GM21423 (cell line): ENCODE results near the gene CLDN1.
"Not testable (repeated sequence)": the region's sequence is repeated elsewhere in the genome, so short reads cannot be mapped to it uniquely, and the experiment has no call there.

ENCODE experiments used
- ATAC-seq: cut with Tn5 transposase; IDR thresholded peaks from one replicate; pipeline ENCODE4 v1.9.1; 2021; ENCODE audit warnings: mild to moderate bottlenecking, moderate library complexity; ENCODE audit not compliant: unreplicated experiment

CLDN1 gene

GRCh38 chr3:190301591-190301990 lies 20.7 kb downstream of the CLDN1 start:
- no peak for ATAC-seq

DNA sequence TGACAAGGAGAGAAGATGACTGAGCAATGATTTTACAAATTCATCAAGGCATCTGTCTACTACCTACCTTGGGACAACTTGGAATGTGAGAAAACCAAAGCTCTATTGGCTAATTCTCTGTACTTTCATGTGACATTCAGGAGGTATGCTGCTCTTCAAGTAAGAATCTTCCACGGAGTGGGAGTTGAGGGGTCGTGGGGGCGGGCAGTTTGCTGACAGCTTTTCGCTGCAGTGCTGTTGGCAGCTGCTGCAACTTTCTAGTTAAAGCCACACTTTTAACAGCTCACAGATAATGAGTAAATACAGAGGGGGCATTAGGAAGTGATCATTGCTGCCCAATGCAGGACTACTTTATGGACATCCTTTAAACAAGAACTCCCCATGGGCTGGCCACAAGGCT lies 22.3 kb downstream of the CLDN1 start:
- no peak for ATAC-seq

GRCh38 chr3:190294030-190294429 lies 28.2 kb downstream of the CLDN1 start:
- no peak for ATAC-seq

DNA sequence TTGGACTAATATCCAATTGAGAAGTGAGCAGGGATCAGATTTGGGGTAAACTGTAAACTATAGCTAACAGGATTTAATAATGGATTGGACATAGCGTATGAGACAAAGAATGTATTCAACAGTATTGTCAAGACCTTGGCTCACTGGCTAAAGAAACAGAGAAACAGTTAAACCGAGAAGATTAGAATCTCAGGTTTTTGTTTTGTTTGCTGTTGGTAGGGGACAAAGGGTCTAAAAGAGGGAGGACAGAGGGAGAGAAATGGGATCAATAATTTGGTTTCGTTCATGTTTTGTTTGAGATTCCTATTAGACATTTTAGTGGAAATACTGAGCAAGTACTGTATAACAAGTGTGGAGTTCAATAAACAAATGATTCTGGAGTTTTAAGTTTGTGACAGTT lies 28.6 kb downstream of the CLDN1 start:
- no peak for ATAC-seq

DNA sequence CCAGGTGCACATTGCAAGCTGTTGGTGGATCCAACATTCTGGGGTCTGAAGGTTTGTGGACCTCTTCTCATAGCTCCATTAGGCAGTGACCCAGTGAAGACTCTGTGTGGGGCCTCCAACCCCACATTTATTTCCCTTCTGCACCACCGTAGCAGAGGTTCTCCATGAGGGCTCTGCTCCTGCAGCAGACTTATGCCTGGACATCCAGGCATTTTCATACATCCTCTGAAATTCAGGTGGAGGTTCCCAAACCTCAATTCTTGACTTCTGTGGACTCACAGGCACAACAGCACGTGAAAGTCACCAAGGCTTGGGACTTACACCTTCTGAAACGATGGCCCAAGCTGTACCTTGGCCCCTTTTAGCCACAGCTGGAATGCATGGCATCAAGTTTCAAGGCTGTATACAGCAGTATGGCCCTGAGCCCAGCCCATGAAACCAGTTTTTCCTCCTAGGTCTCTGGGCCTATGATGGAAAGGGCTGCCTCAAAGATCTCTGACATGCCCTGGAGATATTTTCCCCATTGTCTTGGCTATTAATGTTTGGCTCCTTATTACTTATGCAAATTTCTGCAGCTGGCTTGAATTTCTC lies 30.2 kb downstream of the CLDN1 start:
- no peak for ATAC-seq

DNA sequence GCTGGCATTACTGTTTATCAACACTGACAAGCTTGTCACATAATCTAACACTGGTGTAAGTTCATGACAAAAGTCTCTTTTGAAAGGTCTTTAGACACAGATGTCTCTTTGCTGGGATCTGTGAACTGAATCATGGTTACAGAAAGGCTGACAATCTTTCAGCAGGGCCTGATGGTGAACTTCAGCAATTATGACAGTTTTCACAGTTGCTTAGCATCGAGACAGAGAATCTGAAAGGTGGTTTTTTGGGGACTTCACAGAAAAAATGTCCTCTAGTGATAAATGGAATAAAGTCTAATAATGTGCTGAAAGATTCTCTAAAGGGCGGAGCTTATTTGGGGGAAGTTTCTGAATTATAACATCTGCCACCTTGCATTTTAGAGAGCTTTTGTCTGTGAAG lies 32.3 kb downstream of the CLDN1 start:
- ATAC-seq = no peak

GRCh38 chr3:190288836-190289235 lies 33.4 kb downstream of the CLDN1 start:
- no peak for ATAC-seq

DNA sequence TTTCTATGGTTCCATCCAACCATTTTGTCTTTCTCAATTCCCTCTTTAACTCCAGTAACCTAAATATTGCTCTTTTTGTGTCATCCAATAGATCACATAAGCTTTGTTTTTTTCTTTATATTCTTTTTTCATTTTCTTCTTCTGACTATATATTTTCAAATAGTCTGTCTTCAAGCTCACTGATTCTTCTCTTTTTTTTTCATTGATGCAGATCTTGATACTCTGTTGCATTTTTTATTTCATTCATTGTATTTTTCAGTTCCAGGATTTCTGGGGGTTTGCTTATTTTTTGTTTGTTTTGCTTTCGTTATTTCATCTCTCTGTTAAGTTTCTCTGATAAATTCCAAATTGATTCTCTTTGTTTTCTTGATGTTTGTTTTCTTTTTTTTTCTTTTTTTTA lies 36.2 kb downstream of the CLDN1 start:
- no peak for ATAC-seq

DNA sequence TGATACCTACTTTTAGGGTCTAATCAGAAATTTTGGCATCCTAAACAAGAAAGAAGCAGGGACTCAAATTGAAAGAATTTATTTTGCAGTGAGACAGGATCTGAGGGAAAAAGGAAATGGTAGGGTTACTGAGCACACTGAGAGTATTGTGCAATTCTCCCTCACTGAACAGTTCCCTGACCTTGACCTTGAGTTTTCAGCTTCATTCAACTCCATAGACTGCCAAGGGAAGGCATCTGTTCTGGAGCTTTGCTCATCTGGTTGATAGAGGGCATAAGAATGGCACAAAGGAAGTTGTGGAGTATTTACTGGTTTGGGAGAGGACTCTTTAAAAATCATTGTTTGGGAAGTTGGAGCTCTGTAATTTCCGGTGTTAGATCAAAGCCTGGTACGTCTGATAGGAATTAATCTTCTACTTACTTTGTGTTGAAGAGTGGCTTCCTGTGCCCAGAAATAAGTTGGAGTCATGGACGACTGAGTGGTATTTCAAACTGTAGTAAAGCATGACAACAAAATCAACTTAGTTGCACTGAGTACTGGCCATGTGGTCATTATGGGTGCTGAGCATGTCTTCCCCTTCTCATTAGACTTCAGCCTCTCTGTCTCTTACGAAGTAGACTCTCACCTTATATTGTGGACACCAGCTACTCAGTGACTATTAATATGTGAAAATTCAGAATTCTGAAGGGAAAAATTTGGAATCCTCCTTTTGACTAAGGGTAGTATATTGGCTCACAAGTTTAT lies 40.8 kb downstream of the CLDN1 start:
- no peak for ATAC-seq

DNA sequence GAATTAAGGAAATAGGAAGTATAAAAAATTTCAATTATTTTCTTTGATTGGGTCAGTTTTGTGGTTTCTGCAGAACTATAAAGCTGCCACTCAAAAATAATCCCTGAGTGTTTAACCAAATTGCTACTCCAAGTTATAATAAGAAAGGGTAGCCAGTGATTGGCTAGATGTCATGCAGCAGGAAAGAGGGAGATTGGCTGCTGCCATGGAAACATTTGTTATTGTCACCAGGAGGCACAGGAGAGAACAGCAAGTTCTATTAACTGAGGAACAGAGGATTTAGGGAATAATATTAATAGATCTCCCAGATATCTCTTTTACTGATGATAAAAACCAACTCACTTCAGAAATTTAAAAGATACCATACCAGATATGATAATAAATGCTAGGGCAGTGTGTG lies 42.6 kb downstream of the CLDN1 start:
- ATAC-seq = no peak

GRCh38 chr3:190272747-190273146 lies 49.5 kb downstream of the CLDN1 start:
- no peak for ATAC-seq

- ATAC-seq = no peak
These were observed 53.1 kb downstream of the CLDN1 start for GRCh38 chr3:190269101-190269500.

DNA sequence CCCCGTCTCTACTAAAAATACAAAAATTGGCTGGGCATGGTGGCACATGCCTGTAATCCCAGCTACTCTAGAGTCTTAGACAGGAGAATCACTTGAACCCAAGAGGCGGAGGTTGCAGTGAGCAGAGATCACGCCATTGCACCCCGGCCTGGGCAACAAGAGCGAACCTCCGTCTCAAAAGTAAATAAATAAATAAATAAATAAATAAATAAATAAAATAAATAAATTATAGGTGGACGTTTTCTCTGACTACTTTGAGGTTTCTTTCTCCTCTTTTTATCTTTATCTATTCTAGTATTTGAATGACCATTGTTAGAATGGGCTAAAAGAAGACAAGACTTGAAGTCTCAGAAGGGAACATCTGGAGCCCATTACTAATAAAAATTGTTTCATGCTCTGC lies 54.8 kb downstream of the CLDN1 start:
- ATAC-seq = not testable (repeated sequence)

- ATAC-seq = no peak
These were observed 55.3 kb downstream of the CLDN1 start for GRCh38 chr3:190266913-190267290.

GRCh38 chr3:190266265-190266912 lies 55.9 kb downstream of the CLDN1 start:
- no peak for ATAC-seq

- no peak for ATAC-seq
These were observed 56.5 kb downstream of the CLDN1 start for GRCh38 chr3:190265796-190266195.

- no peak for ATAC-seq
These were observed 57.1 kb downstream of the CLDN1 start for GRCh38 chr3:190265126-190265525.

DNA sequence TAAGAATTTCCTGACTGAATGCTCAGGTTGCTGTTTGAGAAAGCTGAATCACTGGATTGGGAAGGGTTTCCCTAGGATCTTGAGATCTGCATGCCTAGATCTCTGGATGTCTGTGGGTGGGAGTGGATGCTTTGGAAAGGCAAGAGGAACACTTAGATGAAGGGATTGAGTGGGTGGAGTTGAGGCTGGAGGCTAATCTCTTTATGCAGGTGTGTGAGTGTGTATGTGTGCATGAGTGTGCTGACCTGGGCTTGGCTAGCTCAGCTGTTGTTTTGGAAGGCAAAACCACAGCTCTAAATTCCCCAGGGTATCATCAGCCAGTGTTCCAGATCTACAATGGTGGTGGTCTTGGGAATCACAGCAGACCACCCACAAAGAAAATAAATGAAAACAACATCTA lies 60.5 kb downstream of the CLDN1 start:
- ATAC-seq = no peak

DNA sequence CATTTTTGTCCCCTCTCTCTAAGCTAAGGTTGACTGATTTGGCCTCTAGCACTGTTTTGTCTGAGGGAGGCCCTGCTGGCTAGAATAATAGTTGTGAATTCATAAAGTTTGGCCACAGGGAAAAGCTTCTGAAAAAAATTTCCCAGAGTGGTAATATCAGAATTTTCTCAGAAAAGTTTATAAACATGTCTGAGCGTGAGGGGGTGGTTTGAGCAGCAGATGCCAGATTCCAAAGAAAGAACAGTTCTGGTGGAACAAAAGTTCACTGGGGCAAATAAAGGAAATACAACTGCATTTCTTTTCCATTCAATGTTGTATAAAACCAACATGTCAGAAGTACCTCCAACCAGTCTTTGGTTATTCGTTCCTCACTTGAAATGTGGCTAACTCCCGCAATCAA lies 61.2 kb downstream of the CLDN1 start:
- ATAC-seq = no peak

DNA sequence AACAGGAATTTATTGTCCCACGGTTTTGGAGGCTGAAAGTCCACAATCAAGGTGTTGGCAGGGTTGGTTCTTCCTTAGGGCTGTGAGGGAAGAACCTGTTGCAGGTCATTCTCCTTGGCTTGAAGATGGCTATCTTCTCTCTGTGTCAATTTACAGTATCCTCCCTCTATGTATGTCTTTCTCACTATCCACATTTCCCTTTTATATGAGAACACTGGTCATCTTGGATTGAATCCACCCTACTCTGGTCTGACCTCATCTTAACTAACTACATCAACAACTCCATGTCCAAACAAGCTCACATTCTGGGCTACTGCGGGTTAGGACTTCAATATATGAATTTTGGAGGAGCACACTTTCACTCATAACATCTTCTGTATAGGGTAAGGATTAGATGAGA lies 61.9 kb downstream of the CLDN1 start:
- ATAC-seq = no peak

DNA sequence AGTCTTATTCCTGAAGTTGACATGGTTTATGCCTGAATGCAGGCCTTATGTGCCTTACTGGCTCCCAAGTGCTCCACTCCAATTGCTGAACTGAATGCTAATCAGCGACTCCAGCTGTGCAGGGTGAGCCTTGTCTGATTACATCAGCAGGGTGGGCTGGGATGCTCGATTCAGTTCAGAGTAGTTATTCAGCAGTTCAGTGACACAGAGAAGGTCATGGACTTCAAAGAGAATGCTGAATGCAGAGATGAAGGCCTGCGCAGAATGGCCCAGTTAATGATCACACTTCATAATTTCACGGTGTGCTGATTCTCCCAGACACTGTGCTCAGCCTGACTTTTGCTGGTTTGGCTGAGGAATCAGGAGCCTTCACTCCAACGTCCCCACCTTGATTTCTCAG lies 63.6 kb downstream of the CLDN1 start:
- no peak for ATAC-seq
